Gastroesophageal sphincter (tissue), 2 donors: ENCODE data around the gene SMARCD1.

Experiments
- EP300 ChIP-seq: sonication (generic); formaldehyde crosslinking; IDR thresholded peaks from one replicate; pipeline ENCODE4 v1.6.1; 2017; ENCODE audit warnings: antibody characterized with exemption, mild to moderate bottlenecking
- POLR2AphosphoS5 ChIP-seq: sonication (generic); formaldehyde crosslinking; IDR thresholded peaks from one replicate; pipeline ENCODE4 v1.6.1; 2017; ENCODE audit warnings: antibody characterized with exemption

DNA sequence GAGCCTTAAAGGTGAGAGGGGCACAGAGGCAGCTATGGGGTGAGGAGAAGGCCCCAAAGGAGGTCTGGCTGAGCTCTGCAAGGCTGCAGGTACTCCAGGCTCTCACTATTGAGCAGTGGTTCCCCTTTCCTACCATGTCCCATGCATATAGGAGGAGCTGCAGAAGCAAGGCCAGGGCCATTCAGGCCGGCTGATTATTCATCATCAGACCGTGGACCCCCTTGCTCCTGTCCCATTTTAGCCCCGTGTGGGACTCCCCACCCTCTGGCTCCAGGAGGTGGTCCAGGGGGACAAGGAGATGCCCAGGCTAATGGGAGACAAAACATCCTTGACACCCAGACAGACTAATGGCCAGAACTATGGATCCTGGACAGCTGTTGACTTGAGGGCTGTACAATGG lies 21.8 kb downstream of the SMARCD1 start:
- TF ChIP-seq EP300 = no peak
- no peak for TF ChIP-seq POLR2AphosphoS5
